NCI-H345 (cell line): ENCODE data around the gene TTC38.
"Not testable (repeated sequence)": the region's sequence is repeated elsewhere in the genome, so short reads cannot be mapped to it uniquely, and the experiment has no call there.

Experiments
- DNase-seq: peaks from one replicate; lab custom pipeline; 2025; lab: John Stamatoyannopoulos, UW

TTC38 gene

GRCh38 chr22:46296257-46297150, 28.7 kb downstream of the TTC38 start, which contains the start of gene GTSE1:
TSS of gene GTSE1 (plus strand) at chr22:46296870. CDS start at chr22:46297401, 531 bp downstream.
- peak; percentile 93 for DNase-seq

- peak; percentile 29 for DNase-seq
These were observed 29.5 kb downstream of the TTC38 start for GRCh38 chr22:46297151-46297812.

DNA sequence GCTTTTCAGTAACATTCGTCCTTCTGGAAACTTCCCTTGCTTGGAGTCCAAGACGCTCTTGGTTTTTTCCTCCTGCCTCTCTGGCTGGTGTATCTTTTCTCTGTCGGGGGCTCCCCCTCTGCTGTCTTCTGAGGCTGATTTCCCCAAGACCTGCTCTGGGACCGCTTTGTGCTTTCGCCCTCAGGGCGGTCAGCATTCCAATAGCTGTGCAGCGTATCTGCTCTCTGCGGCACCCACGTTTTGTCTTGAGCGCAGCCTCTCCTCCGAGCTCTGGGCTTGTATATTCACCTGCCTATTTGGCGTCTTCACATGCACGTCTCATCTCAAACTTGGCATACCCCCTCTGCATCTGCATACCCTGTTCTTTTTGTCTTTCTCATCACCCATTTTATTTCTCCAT, 31.3 kb downstream of the TTC38 start:
- DNase-seq, result no peak

- DNase-seq, result no peak
These were observed 32.7 kb downstream of the TTC38 start for GRCh38 chr22:46300491-46300890.

DNA sequence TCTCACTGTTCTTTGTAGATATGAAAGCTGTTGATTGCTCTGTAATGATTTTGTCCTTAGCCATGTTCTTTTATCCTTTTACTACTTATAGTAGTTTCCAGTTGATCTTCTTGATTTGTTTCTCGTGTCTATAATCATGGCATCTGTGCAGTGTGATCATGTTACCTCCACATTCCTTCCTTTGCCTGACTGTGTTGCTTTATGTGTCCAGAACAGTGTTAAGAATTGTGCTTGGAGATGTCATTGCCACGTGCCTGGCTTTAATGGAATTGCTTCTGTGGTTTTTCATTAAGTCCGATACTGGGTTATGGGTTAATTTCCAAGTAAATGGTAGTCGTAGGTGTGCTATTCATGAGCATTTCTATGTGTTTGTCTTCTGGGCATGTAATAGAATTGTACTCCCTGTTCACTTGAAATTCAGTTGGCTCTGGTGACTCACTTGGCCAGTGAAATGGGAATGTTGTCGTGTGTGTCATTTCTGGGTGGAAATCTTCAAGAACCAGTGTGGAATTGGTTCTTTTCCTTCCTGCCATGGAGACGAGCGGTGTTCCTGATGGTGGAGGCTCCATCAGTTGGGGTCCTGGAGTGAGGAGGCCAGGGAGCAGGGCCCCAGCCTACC, 35.6 kb downstream of the TTC38 start:
- no peak for DNase-seq

GRCh38 chr22:46308283-46308988, 40.6 kb downstream of the TTC38 start:
- no peak for DNase-seq

GRCh38 chr22:46309526-46310085, 41.8 kb downstream of the TTC38 start:
- DNase-seq, result no peak

- DNase-seq, result no peak
These were observed 44.2 kb downstream of the TTC38 start for GRCh38 chr22:46312056-46312455.

DNA sequence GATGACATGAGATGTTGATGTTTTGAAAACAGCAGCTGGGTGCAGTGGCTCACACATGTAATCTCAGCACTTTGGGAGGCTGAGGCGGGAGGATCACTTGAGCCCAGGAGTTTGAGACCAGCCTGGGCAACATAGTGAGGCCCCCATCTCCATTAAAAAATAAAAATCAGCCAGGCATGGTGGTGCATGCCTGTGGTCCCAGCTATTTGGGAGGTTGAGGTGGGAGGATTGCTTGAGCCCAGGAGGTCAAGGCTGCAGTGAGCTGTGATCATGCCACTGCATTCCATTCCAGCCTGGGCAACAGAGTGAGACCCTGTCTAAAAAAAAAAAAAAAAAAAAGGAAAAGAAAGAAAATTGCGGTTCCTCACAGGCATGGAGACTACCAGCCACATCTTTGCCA, 45.0 kb downstream of the TTC38 start:
- not testable (repeated sequence) for DNase-seq

DNA sequence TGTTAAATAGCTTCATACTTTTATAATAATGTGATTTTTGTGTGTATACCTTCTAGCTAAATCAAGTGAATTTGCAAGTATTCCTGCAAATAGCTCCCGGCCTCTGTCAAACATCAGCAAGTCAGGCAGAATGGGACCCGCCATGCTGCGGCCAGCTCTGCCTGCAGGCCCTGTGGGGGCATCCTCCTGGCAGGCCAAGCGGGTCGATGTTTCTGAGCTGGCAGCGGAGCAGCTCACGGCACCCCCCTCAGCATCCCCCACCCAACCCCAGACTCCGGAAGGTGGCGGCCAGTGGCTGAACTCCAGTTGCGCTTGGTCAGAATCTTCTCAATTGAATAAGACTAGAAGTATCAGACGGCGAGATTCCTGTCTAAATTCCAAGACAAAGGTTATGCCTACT, 48.2 kb downstream of the TTC38 start:
- no peak for DNase-seq

DNA sequence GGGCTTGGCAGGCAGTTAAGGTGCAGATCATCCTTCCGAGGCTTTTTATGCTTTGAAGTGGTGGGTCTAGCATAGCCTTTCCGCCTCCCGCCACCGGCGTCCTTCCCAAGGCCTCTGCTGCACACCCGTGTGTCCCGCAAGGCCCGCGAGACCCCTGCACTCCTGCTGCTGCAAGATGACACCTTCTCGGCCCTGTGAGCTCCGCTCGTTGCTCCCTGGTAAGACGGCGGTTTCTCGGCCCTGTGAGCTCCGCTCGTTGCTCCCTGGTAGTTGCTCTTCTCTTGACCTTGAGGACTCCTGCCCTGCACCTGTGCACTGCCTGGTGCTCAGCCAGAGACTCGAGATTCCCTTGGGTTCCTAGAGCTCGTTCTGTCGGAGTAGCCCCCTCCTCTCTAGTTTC, 49.8 kb downstream of the TTC38 start:
- no peak for DNase-seq

GRCh38 chr22:46318576-46318975, 50.8 kb downstream of the TTC38 start:
- no peak for DNase-seq

GRCh38 chr22:46319319-46319718, 51.5 kb downstream of the TTC38 start:
- no peak for DNase-seq

DNA sequence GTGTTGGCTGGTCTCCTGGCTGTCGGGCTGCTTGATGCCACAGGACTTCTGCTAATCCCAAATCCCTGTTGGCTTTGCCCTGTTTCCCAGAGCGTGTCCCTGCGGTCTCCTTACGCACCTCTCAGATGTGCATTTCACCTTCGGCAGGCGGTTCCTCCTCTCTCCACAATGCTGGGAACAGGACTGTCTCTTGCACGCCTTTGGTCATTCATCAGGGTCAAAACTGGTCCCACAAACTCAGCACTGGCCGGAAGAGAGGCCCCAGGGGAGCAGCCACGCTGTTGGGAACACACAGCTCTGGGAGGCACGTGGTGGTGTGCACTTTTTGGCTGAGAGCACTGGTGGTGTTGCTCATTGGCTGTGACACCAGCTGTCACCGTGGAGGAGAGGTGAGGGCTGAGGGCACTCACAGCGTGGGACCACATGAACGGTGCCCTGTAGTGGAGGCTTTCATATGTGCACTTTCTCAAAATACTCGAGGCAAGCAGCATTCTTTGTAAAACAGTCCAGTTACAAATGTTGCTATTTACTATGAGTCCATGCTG, 52.4 kb downstream of the TTC38 start:
- DNase-seq, result no peak

DNA sequence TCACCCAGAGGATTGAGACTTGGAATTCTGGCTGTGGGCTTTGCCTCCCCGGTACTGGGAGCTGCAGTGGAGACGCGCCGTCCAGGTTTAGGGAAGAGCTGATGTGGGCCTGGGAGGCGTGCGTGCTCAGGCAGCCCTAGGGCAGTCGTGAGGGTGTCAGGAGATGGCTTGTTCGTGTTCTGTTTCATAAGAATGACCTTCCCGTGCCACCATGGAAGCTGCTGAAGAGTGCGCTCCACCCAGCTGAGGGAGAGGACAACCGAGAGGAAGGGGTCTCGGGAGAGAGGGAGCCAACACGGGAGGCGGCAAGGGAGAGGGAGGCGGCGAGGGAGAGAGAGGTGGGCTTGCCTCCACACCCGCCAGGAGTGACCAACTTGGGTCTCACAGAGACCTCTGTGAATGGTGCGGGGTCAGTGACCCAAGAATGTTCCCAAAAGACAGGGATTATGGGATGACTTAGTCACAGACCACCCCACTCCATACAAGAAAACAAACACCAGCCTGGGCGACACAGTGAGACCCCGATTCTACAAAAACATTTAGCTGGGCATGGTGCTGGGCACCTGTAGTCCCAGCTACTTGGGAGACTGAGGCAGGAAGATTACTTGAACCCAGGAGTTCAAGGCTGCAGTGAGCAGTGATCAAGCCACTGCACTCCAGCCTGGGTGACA, 53.0 kb downstream of the TTC38 start:
- DNase-seq, result no peak

- DNase-seq, result no peak
These were observed 54.9 kb downstream of the TTC38 start for GRCh38 chr22:46322711-46323110.

DNA sequence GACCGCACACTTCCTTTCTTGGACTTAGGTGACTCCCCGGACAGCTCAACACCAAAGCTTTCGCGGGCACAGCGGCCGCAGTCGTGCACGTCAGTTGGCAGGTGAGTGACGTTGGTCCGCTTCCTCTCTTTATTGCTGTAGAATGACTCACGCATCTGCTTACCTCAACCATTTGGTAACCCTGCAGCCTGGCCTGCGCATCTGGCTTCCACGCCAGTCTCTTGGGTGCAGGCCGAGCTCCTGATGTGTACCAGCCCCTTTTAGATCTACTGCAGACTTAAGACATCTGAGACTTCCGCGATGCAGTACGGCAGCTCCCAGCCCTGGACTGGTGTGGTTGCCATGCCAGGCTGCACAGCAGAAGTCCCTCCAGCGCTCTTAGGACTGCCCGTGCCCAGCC, 55.4 kb downstream of the TTC38 start:
- DNase-seq, result no peak

DNA sequence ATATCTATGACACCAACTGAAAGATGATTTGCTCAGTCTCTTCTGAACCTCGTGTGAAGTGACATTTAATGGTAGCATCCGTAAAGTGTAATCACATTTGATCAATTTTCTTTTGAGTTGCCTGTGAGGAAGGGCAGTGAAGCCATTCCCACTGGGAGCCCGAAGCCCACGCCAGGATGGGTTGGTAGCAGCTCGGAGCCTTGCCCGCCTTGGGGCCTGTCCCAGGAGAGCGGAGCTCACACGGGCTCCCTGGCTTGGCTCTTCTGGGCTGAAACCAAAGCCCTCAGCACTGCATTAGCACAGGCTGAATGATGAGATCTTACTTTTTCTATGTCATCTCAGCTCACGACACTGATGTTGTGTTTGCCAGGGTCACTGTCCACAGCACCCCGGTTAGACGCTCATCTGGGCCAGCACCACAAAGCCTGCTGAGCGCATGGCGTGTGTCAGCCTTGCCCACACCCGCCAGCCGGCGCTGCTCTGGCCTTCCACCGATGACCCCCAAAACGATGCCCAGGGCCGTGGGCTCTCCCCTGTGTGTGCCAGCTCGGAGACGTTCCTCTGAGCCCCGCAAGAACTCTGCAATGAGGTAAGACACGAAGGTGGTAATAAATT, 58.4 kb downstream of the TTC38 start:
- DNase-seq, result no peak

DNA sequence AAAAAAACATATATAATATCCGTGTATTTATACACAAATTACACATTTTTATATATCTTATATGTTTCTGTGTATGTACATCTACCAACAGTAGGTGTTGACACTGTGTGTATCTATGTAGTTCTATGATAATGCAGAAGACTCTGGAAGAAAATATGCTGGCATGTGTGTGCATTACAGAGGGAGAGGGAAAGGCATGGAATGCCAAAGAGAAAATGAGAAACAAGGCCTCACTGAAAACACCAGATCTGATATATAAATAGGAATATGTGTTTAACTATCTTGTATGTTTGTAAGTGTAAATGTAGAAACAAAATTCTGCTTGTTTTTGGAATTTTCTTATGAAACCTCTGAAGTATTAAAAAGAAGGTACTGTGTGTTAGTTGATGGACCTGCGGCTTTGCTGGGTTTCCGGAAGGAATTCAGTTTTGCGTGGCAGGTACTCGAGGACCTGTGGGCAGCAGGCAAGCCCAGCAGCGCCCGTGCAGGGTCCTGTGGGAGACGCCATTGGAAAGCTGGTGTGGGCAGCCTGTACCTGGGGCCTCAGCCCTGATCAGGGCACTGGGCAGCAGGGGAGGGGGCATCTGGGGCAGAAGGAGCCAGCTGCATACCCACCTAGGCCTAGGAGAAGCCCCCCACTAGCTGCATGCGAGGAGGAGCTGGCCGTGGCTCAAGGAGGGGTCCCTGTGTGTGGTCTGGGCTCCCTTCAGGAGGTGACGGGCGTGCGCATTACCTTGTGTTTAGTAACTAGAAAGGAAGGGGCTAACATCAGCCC, 60.1 kb downstream of the TTC38 start:
- DNase-seq, result no peak

GRCh38 chr22:46328797-46329196, 61.0 kb downstream of the TTC38 start:
- DNase-seq, result no peak
